ENCODE data around the gene DEDD. TPM values are rescaled to one million over a fixed set of nuclear protein-coding genes. Genes with fewer than 3 reads are reported as not detected.

The DEDD gene
- total and polyA plus RNA-seq, 12 donors, result 19.7 to 33.0 (median 26.3) TPM

- H3K4me3 ChIP-seq, result no peak overlapping the region
- intact Hi-C loops (cut with DNase I), result loop anchor here in 3 of 10 donors (10.0 kb wide), 1 partner anchor 260 kb away; no protein-coding TSS in a partner anchor
- DNase-seq, result no peak
- WGBS, 2 donors, result 93 to 96% methylated on average over 13 to 14 of the region's 14 CpGs
- no peak for ATAC-seq
- H3K27ac ChIP-seq, result no peak overlapping the region
- no peaks in the 10 kb centered on the region for H3K27me3 ChIP-seq
- H3K36me3 ChIP-seq, result peaks cover 0 to 3% (median 0%) of the 10 kb centered on the region in 9 donors
- no peak for TF ChIP-seq CTCF (IDR thresholded peaks at IDR 0.05)
- no peaks in the 10 kb centered on the region for H3K9me3 ChIP-seq
- peaks cover 7 to 35% (median 22%) of the 10 kb centered on the region in 9 donors for H3K4me1 ChIP-seq
Measured at GRCh38 chr1:161094481-161094880, 38.0 kb downstream of the DEDD start.

GRCh38 chr1:161092621-161093028 is 39.8 kb downstream of the DEDD start:
- Histone ChIP-seq H3K36me3 (no peaks in the 10 kb centered on the region), H3K4me3 (no peak overlapping the region), H3K9me3 (no peaks in the 10 kb centered on the region), H3K27me3 (no peaks in the 10 kb centered on the region), H3K27ac (no peak overlapping the region), H3K4me1 (peaks cover 2 to 20% (median 12%) of the 10 kb centered on the region in 9 donors)
- intact Hi-C loops (cut with DNase I), result loop anchor here in 3 of 10 donors (10.0 kb wide), 1 partner anchor 258 kb away; no protein-coding TSS in a partner anchor
- no peak for ATAC-seq
- DNase-seq, result no peak
- no peak for TF ChIP-seq CTCF (IDR thresholded peaks at IDR 0.05)
- WGBS, 2 donors, result 87 to 88% methylated on average over 3 of the region's 3 CpGs

- no peak for TF ChIP-seq CTCF (IDR thresholded peaks at IDR 0.05)
Measured at GRCh38 chr1:161091796-161092507, 40.5 kb downstream of the DEDD start.

GRCh38 chr1:161091093-161091492 is 41.4 kb downstream of the DEDD start:
- no peak overlapping the region for H3K4me3 ChIP-seq
- TF ChIP-seq CTCF (IDR thresholded peaks at IDR 0.05), result no peak
- no peaks in the 10 kb centered on the region for H3K27me3 ChIP-seq
- H3K4me1 ChIP-seq, result peaks cover 0 to 6% (median 0%) of the 10 kb centered on the region in 9 donors
- H3K27ac ChIP-seq, result no peak overlapping the region
- 85 to 90% methylated on average over 5 of the region's 5 CpGs for WGBS, 2 donors
- DNase-seq, result no peak
- no peak for ATAC-seq
- intact Hi-C loops (cut with DNase I), result loop anchor here in 3 of 10 donors (10.0 kb wide), 1 partner anchor 256 kb away; no protein-coding TSS in a partner anchor
- H3K36me3 ChIP-seq, result no peaks in the 10 kb centered on the region
- H3K9me3 ChIP-seq, result no peaks in the 10 kb centered on the region

More at GRCh38 chr1:161091796-161092507, 40.5 kb downstream of the DEDD start:
- Histone ChIP-seq H3K9me3 (no peaks in the 10 kb centered on the region), H3K4me3 (no peak overlapping the region), H3K27ac (no peak overlapping the region), H3K27me3 (no peaks in the 10 kb centered on the region), H3K4me1 (peaks cover 0 to 14% (median 7%) of the 10 kb centered on the region in 9 donors), H3K36me3 (no peaks in the 10 kb centered on the region)
- no peak for ATAC-seq
- WGBS, 2 donors, result 90 to 92% methylated on average over 7 of the region's 7 CpGs
- no peak for DNase-seq
- intact Hi-C loops (cut with DNase I), result loop anchor here in 3 of 10 donors (10.0 kb wide), 1 partner anchor 257 kb away; no protein-coding TSS in a partner anchor

All from heart right ventricle (tissue), 16 donors.